HUDEP-2 (cell line): ENCODE measurements around the gene SBNO2.
A peak's percentile ranks its signal among the peaks of the same experiment; 100 is the strongest.

ENCODE experiments used
- DNase-seq, 76 experiments: peaks; one replicate each; lab custom pipeline; 2025; ENCODE audit not compliant: unreplicated experiment in 76 of 76; lab: John Stamatoyannopoulos, UW

SBNO2 gene

DNA sequence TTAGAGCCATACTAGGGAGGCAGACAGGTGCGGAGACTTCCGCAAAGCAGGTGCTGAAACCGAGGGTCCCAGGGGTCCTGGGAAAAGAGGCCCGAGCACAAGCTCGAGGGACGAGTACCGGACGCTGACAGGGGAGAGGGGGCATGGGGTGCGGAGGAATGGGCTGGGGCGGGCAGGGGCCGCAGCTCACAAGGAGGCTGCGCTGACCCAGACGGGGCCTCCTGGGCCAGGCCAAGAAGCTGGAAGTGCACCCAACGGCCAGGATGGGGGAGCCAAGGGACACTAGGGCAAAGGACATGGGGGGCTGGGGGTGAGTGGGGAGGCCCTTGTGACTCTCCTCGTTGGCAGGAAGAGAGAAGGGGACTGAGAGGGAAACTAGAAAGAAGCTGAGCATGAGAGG lies 80.7 kb downstream of the SBNO2 start:
- no peak for DNase-seq

DNA sequence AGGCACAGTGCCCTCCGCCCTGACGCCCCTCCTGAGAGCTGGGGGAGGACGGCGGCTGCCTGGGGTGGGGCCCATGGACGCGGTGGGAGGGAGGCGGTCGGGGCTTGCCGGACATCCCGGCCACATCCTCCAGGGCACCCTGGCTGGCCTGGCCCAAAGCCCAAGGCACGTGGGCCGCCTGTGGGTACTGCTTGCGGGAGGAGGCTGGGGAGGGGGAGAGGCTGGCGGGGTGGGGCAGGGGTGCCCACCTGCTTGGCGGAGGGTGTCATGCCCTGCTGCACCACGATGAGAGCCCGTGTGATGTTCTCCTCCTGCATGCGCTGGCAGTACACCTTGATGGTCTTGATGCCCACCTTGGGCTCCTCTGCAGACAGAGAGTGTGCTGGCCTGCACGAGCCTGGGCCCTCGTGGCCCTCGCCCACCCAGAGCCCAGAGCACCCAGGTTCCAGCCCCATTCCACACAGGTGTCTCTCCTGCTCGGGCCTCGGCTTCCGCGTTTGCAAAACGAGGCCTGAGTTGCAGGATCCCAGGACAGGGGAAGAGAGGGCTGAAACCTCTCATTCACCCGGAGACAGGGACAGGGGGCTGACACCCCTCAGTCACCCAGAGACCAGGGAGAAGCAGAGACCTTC lies 82.4 kb downstream of the SBNO2 start:
- DNase-seq: no peak

DNA sequence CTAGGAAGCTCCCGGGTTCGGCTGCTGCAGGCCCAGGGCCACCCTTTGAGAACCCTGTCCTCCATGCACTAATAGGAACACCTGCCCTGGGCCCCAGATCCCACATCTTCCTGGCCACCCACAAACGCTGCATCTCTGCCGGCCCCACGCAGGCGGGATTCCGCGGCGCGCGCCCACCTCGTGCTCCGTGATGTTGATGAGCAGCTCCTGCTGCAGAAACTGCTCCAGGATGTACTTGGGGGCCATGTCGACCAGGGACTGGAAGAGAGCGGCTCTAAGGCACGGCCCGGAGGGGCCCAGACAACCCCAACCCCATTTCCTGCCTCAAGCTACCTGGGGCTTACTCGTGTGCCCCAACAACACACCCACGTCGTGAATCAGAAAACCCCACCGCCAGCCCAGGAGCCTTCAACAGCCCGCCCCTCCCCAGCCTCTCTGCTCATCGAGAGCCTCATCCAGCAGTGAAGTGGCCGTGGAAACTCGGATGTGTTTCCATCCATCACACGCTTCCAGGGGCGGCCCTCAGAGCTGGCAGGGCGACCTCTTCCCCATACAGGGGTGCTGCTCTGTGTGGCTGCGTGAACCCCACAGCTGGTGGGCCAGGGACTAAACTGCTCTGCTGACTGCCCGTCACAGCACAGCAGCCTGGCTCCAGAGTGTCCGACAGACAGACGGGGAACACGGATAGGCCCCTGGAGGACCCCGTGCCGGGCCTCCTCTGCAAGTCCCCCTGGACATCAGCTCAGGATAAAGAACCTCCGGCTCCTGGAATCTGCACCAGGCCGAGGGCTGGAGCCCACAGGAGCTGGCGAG lies 83.1 kb downstream of the SBNO2 start:
- no peak for DNase-seq

DNA sequence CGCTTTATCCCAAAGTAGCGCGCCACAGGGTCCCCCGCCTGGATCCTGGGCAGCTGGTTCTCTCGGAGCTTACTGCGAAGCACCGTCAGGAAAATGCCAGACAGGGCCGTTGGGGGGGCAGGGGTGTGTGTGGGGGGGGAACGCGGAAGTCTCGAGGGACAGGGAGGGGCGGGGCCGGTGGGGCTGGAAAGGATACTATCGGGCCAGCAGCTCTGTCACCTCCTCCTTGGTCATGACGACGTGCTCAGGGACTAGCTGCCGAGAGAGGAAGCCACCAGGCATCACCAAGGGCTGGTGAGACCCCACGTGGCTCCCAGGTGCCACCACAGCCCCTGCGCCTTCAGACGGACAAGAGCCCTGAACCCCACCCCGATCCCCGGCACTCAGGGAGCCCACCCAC lies 84.2 kb downstream of the SBNO2 start:
- no peak for DNase-seq

DNA sequence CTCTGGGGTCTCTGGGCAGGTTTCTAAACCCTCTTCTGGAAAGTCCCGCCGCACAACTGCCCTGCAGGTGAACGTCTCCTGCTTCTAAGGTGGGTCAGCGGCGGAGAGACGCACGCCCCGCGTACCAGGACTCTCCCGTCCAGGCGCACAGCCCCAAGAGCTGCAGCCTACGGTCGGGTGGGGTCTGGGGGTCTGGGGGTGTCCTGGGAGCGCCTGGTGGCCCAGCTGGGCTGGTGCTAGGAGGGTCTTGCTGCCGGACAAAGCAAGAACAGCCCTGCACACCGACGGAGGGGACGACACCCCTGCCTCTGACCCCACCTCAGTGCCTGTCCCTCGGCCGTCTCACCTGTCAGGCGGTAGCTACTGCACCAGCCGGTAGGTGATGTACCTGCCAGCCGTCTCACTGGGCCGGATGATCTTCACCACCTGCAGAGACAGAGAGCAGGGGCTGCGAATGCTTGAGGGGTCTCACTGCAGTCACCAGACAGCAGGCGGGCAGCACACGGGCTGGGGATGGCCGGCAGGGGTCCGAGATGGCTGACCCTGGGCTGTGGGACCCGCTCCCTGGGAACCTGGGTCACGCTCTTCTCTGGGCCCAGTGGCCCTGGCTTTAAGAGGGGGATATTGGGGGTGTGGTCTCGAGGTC lies 84.8 kb downstream of the SBNO2 start:
- DNase-seq: no peak

DNA sequence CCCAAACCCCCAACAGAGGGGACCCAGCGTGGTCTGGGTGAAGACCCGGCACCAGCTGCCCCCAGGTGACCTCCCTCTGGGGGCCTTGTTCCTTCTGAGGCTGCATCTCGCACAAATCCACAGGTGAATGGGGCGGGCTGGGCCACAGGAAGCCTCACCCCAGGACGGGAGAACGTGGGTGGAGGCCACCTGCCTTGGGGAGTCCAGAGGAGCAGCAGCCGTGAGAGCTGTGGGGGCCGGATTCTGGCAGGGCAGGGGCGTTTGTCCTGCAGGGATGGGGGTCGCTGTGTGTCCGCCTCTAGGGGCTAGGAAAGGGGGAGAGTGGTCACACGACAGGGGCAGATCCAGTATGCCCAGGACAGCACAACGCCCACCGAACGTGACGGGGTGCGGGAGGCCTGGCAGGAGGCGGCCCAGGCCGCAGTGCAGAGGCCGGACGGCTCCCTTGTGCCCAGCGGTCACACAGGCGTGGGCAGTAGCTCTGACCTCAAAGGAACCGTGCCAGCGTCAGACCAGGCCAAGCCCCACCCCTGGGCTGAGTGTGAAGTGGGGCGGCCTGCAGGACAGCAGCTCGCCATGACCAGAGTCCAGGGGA lies 85.6 kb downstream of the SBNO2 start:
- no peak for DNase-seq

DNA sequence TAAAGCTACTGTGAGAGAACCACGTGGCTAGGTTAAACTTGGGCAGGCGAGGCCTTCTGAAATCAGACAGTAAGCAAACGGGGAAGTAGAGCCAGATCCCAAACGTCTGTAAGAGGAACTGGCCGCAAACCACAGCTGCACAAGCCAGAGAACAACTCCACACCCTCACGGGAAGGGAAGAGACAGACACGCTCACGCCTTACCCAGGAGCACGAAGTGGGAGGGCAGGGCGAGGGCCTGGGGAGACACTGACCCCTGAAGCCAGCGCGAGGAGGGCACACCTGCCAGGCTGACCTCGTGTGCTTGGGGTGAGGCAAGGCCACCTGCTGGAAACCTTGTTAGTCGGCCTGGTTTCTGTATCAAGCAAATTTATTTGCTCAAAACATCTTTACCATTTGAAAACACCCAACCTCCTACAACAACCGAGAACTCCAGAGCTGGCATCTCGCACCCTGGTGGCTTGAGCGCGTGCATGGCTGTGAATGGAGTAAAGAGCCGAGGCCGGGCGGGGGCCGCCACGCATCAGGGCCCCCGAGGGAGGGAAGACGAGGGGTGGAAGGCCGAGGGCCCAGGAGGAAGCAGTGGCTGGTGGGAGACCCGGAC lies 86.2 kb downstream of the SBNO2 start:
- DNase-seq: peak in 1 of 76 experiments; percentile 37

DNA sequence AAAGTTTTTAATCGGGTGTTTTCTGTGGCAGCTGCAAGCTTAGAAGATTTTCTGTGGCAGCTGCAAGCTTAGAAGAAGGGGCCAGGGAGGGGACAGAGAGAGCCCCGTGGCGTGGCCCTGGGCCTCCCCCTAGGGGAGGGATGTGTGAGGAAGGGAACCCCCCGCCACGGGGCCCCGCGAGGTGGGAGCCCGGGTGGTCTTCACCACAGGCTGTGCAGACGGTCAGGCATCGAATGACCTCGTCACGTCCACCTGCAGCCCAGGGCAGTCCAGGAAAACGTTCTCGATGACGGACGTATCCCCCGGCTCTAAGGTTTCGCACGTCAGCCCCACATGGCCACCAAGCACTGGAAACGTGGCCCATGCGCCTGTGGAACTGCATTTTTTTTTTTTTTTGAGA lies 87.5 kb downstream of the SBNO2 start:
- DNase-seq: no peak

DNA sequence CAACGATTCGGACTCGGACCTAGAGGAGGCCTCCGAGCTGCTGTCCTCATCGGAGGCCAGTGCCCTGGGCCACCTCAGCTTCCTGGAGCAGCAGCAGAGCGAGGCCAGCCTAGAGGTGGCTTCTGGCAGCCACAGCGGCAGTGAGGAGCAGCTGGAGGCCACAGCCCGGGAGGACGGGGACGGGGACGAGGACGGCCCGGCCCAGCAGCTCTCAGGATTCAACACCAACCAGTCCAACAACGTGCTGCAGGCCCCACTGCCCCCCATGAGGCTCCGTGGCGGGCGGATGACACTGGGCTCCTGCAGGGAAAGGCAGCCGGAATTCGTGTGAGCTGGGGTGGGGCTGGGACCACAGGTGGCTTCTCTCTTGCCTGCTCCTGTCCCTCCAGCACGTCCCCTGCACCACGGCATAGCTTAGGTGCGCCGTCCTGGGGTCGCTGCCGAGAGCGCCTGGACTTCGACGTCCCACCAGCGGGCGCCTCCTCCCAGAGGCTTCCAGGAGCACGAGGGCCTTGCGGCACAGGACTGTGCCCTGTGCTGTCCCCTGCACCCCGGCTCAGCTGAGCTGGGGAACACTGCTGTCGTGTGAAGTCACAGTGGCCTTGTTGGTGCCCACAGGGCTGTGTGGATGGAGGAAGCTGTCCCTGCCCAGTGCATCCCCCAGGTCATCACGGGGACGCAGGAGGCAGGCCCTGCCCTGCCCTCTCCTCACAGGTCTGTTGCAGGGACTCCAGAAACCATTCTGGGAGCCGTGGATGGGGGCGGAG lies 88.2 kb downstream of the SBNO2 start:
- DNase-seq: no peak

DNA sequence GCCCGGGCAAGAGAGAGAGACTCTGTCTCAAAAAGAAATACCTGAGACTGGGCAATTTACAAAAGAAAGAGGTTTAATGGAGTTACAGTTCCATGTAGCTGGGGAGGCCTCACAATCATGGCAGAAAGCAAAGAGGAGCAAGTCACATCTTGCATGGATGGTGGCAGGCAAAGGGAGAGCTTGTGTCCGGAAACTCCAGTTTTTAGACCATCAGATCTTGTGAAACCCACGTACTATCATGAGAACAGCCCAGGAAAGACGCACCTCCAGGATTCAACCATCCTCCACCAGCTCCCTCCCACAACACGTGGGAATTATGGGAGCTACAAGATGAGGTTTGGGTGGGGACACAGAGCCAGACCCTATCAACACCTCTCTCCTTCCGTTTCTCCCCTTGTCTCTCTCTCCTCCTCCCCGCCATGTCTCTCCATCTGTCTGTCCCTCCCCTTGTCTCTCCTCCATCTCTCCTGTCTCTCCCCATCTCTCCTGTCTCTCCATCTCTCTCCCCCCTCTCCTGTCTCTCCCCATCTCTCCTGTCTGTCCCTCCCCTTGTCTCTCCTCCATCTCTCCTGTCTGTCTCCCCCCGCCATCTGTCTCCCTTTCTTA lies 88.9 kb downstream of the SBNO2 start:
- DNase-seq: no peak

DNA sequence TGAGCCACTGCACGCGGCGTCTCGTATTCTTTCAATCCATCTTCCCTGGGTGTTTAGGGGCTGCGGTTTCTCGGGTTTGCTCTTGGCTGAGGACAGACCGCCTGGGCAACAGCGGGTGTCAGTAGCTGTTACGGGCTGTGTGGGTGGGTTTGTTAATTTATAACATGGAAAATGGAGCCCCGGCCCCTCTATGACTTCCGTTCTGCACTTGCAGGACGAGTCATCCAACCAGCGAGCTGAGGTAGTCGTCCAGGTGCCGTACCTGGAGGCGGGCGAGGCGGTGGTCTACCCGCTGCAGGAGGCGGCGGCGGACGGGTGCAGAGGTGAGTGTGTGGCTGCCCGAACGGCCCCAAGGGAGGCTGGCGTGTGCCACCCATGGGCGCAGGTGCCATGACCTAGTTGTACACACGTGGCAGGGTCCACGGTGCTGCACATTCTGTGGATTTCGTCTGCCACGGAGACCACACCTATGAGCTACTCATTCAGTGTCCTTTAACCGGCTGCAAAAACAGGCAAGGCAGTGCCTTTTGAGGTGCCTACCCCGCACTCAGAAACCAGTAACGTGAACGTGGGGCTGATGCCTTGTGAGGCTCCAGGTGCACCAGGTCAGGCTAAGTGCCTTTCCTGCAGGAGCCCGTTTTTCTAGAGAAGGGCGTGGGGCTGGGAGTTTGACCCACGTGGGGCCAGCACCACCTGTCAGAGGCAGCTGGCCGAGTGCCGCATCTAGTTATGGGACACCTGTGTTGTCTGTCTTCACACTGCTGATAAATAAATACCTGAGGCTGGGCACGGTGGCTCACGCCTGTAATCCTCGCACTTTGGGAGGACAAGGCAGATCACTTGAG lies 89.8 kb downstream of the SBNO2 start:
- no peak for DNase-seq

DNA sequence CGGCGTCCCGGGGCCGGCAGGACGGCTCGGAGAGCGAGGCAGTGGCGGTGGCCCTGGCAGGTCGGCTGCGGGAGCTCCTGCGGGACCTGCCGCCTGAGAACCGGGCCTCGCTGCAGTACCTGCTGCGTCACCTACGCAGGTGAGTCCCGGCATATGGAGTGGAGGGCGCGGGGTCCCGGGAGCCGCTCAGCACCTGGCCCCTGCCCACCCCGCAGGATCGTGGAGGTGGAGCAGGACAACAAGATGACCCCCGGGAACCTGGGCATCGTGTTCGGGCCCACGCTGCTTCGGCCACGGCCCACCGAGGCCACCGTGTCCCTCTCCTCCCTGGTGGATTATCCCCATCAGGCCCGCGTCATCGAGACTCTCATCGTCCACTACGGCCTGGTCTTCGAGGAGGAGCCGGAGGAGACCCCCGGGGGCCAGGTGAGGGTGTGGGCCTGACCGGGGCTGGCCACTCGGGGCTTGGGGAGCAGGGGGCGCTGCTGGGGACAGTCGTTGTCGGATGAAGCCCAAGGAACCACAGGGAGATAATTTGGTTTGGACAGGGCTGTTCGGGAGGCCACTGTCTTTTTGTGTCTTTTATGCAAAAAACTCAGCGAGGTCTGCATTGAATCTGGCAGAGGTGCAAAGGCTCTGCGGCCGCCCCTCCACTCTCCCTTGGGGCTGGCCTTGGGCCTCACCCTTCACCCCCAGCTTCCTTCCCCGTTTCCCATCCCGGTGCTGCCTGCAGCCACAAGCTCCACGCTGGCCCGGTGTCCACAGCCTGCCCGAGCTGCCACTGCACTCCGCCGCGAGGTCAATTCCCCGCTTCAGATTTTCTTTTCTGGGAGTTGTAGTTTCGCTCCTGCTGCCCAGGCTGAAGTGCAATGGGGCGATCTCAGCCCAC lies 90.9 kb downstream of the SBNO2 start:
- no peak for DNase-seq

DNA sequence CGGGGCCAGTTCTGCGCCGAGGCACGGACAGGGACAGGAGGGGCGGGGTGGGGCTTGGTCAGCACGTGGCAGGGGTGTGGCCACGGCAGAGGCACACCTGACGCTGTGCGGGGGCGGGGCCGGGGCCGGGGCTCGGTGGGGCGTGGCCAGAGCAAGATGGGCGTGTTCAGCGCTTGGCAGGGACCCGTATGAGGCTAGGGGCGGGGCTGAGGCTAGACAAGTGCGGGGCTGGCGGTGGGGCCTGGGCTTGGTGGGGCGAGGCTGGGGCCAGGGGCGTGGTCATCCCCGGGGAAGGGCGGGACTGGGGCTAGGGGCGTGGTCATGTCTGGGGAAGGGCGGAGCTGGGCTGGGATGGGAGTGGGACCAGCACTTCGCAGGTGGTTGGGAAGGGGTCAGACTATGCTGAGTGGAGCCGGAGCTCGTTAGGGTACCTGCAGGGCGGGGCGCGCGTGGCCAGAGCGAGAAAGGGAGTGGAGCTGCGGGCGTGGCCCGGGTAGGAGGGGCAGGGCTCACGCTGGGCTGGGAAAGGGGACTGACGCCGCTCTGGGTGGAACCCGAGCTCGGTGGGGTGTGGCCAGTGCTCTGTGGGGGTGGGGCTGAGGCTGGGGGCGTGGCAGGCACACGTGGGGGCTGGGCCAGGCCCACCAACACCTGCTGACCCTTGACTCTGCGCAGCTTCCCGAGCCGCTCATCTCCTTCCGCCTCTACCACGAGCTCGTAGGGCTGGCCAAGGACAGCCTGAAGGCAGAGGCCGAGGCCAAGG lies 91.7 kb downstream of the SBNO2 start:
- peak in 72 of 76 experiments; percentile 56 to 99 (median 94) for DNase-seq

DNA sequence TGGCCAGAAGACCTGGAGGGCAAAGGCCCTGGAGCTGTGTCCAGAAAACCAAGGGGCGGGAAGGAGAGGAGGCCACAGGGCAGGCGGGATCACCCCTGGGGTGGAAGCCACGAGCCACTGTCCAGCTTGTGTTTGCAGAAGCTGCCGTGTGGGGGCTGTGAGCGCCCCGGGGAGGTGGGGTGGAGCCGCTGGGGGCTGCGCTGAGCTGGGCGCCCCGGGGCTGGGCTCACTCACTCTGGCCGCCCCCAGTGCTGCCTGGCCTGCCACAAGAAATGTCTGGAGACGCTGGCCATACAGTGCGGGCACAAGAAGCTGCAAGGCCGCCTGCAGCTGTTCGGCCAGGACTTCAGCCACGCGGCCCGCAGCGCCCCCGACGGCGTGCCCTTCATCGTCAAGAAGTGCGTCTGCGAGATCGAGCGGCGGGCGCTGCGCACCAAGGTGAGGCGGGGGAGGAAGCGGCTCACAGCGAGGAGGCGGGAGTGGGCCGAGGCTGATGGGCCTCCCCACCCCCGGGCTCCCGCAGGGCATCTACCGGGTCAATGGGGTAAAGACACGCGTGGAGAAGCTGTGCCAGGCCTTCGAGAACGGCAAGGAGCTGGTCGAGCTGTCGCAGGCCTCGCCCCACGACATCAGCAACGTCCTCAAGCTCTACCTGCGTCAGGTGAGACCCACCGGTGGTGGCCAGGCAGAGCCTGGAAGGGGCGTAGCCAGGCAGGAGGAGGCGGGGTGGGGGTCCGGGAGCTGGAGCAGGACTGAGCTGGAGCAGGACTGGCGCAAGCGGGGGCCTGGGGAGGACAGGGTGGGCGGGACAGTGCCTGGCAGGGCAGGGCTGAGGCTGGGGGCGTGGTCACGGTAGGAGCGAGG lies 92.5 kb downstream of the SBNO2 start:
- DNase-seq: no peak

DNA sequence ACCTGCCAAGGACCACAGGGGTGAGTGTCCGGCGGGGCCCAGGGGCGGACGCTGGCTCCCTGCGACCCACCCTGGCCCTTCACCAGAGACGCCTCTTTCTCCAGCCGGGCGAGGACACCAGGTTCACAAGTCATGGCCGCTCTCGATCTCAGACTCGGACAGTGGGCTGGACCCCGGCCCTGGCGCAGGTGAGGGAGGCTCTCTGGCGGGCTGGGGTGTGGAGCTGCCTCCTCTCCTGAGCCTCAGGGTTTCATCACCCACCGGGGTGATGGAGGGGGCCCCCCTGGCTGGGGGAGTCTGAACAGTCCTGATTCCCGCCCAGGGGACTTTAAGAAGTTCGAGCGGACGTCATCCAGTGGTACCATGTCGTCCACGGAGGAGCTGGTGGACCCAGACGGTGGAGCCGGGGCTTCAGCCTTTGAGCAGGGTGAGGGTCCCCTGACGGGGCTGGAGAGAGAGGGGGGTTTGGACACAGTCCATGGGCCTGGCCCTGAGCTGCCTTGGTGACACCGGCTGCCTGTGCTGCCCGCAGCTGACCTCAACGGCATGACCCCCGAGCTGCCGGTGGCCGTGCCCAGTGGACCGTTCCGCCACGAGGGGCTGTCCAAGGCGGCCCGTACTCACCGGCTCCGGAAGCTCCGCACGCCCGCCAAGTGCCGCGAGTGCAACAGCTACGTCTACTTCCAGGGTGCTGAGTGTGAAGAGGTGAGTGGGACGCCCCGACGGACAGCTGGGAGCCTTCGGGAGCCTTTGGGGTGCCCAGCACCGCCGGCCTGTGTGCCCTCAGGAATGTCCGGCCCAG lies 93.5 kb downstream of the SBNO2 start:
- no peak for DNase-seq
